ENCODE results near the gene WDR27. TPM values are rescaled to one million over a fixed set of nuclear protein-coding genes. Genes with fewer than 3 reads are reported as not detected.

Gene WDR27
- total and polyA plus RNA-seq, 11 donors = 2.2 to 12.3 (median 5.7) TPM

- Histone ChIP-seq H3K4me3 (no peak overlapping the region), H3K4me1 (peaks cover 0 to 30% (median 6%) of the 10 kb centered on the region in 12 donors), H3K27me3 (no peaks in the 10 kb centered on the region), H3K36me3 (no peaks in the 10 kb centered on the region), H3K9me3 (peaks cover 0 to 10% (median 0%) of the 10 kb centered on the region in 12 donors), H3K27ac (peak overlapping the region in 5 of 12 donors; percentile 13 to 64 (median 33))
- ATAC-seq = peak in 3 of 4 donors; percentile 20 to 37 (median 35)
- DNase-seq = no peak
- TF ChIP-seq CTCF (IDR thresholded peaks at IDR 0.05) = no peak
- no peak for TF ChIP-seq POLR2A (IDR thresholded peaks at IDR 0.05)
- intact Hi-C loops (cut with DNase I) = loop anchor here in 2 of 10 donors (10.0 kb wide), 2 partner anchors 525 to 535 kb away; no protein-coding TSS in a partner anchor
- 74 to 87% (median 83%) methylated on average over 8 of the region's 8 CpGs for WGBS, 4 donors
Observed at GRCh38 chr6:169489563-169490245, 212.1 kb downstream of the WDR27 start.

- WGBS, 4 donors = 82 to 86% (median 86%) methylated on average over 5 of the region's 5 CpGs
- H3K36me3 ChIP-seq = no peaks in the 10 kb centered on the region
- H3K4me3 ChIP-seq = no peak overlapping the region
- ATAC-seq (no peak), DNase-seq (no peak)
- no peak overlapping the region for H3K27ac ChIP-seq
- peaks cover 0 to 24% (median 3%) of the 10 kb centered on the region in 12 donors for H3K9me3 ChIP-seq
- intact Hi-C loops (cut with DNase I) = loop anchor here in 2 of 10 donors (10.0 kb wide), 2 partner anchors 523 to 533 kb away; no protein-coding TSS in a partner anchor
- no peaks in the 10 kb centered on the region for H3K27me3 ChIP-seq
- TF ChIP-seq CTCF (IDR thresholded peaks at IDR 0.05) = peak in 6 of 12 donors; percentile 7 to 37 (median 25)
- TF ChIP-seq POLR2A (IDR thresholded peaks at IDR 0.05) = no peak
- H3K4me1 ChIP-seq = peaks cover 0 to 30% (median 6%) of the 10 kb centered on the region in 12 donors
Observed at GRCh38 chr6:169487579-169488436, 214.0 kb downstream of the WDR27 start.

GRCh38 chr6:169479783-169480495, 221.9 kb downstream of the WDR27 start:
- DNase-seq = peak in 1 of 5 donors; percentile 52
- TF ChIP-seq CTCF (IDR thresholded peaks at IDR 0.05) (no peak), POLR2A (IDR thresholded peaks at IDR 0.05) (no peak)
- ATAC-seq = no peak
- Histone ChIP-seq H3K36me3 (no peaks in the 10 kb centered on the region), H3K27me3 (no peaks in the 10 kb centered on the region), H3K27ac (no peak overlapping the region), H3K4me3 (no peak overlapping the region), H3K9me3 (peaks cover 0 to 62% (median 15%) of the 10 kb centered on the region in 12 donors), H3K4me1 (no peaks in the 10 kb centered on the region)
- WGBS, 4 donors = 95 to 97% (median 96%) methylated on average over 13 to 34 of the region's 34 CpGs
- intact Hi-C loops (cut with DNase I) = loop anchor here in 2 of 10 donors (10.0 kb wide), 2 partner anchors 515 to 525 kb away; no protein-coding TSS in a partner anchor

All from heart left ventricle (tissue), 16 donors.